GOT3 (cell line): ENCODE measurements around the gene KRTAP10-4.
"Not testable (repeated sequence)": the region's sequence is repeated elsewhere in the genome, so short reads cannot be mapped to it uniquely, and the experiment has no call there.

Source experiments
- DNase-seq: peaks from one replicate; lab custom pipeline; 2025; ENCODE audit warnings: mixed read lengths; lab: John Stamatoyannopoulos, UW

Gene KRTAP10-4, protein sequence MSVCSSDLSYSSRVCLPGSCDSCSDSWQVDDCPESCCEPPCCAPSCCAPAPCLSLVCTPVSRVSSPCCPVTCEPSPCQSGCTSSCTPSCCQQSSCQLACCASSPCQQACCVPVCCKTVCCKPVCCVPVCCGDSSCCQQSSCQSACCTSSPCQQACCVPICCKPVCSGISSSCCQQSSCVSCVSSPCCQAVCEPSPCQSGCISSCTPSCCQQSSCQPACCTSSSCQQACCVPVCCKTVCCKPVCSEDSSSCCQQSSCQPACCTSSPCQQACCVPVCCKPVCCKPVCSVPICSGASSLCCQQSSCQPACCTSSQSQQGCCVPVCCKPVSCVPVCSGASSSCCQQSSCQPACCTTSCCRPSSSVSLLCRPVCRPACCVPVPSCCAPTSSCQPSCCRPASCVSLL

GRCh38 chr21:44573630-44574456 is at the start of gene KRTAP10-4:
Gene KRTAP10-4 (plus strand): TSS chr21:44573729. CDS start chr21:44573759, 30 bp downstream.
- DNase-seq = not testable (repeated sequence)

DNA sequence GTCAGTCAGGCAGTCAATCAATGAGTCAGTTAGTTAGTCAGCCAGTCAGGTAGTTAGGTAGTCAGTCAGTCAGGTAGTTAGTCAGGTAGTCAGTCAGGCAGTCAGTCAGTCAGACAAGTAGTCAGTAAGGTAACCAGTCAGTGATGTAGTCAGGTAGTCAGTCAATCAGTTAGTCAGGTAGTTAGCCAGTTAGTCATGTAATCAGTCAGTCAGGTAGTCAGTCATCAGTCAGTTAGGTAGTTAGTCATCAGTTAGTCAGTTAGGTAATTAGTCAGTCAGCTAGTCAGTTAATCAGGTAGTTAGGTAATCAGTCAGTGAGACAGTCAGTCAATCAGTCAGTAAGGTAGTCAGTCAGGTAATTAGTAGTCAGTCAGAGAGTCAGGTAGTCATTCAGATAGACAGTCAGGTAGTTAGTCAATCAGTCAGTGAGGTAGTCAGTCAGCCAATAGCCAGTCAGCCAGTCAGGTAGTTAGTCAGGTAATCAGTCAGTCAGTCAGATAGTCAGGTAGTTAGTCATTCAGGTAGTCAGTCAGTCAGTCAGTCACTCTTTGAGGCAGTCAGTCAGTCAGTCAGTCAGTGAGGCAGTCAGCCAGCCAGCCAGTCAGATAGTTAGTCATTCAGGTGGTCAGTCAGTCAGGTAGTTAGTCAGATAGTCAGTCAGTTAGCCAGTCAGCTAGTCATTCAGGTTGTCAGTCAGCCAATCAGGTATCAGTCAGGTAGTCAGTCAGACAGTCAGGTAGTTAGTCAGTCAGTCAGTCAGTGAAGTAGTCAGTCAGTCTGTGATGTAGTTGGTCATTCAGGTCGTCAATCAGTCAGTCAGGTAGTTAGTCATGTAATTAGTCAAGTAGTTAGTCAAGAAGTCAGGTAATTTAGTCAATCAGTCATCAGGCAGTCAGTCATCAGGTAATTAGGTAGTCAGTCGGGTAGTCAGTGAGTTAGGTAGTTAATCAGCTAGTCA is 48.8 kb upstream of the KRTAP10-4 start:
- no peak for DNase-seq

- no peak for DNase-seq
Observed at GRCh38 chr21:44525391-44526095, 48.0 kb upstream of the KRTAP10-4 start.

DNA sequence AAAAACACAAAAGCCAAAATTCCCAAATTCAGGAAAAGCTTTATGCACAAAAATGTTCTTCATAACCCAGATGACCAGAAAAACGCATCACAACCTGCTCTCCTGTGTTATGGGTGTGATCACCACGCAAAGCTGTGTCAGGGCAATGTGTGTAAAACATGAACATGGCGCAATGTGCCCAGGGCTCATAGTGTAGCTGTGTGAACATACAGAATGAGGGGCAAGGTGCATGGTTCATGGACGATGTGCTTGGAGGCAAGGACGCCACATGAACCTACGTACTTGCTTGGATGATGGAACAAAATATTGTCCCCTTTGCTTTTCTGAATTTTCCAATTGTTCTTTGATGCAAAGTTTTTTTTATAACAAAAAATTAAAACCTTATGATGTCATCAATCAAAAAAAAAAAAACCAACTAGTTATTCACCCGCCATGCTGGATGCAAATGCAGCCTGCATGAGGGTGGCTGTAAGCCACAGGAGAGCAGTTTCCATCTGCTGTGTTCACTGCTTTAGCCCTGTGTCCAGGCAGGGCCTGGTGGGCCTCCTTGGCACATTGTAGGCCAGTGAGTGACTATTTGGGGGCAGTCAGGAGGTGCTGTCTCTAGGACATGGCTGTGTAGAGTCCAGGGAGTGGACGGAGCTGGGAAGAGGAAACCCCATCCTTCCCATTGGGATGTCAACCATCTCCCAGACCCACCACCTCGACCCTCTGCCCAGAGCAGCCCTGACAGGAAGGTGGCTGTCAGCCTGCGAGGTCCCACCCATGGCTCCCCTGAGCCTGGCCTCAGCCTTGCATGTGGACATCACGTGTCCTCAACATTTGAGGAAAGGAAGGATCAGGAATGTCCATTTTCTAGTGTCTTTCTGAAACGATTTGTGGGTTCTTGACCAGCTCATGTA is 47.2 kb upstream of the KRTAP10-4 start:
- DNase-seq = no peak

- DNase-seq = no peak
Observed at GRCh38 chr21:44527156-44527982, 46.2 kb upstream of the KRTAP10-4 start.

DNA sequence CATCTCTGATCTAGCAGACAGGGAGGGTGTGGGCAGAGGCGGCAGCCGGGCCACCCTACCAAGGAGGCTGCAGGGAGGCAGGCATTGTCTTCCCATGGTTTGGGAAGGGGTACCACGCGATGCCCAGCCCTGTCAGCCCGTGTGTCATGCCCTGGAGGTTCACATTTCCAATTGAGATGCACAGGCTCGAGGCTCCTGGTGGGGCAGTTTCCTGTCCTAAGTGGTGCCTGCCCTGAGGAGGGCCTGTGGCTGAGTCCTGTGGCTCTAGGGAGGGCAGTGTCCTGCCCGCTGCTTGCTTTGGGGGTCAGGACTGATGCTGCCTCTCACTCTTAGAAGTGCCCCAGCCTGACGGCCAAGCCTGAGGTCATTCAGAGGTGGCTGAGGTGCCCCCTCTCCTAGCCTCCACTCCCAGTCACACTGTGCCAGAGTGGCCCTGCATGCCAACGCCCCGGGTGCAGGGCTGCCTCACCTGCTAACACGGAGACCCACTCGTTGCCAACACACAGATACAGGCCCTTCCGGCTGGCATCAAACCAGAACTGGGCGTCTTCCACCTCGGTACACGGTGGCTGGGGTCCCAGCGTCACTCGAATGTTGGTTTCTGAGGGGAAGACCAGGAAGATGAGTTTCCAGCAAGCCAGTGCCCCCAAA is 45.4 kb upstream of the KRTAP10-4 start:
- no peak for DNase-seq

DNA sequence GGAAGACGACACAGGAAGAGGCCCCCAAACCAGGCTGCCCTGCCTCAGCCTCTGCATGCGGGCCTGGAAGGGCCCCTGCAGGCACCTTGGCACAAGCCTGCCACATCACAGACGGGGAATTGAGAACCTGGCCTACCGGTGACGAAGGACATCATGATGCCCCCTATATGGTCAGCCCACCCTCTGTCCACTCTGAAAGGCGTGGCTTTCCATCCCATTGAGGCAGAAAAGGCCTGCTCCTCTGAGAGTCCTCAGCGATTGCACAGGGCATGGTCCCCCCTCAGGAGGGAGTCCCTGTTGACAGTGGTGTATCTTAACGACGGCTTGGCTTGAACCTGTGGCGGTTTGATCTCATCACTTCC is 44.9 kb upstream of the KRTAP10-4 start:
- DNase-seq = no peak

GRCh38 chr21:44529011-44529421 is 44.5 kb upstream of the KRTAP10-4 start:
- no peak for DNase-seq

GRCh38 chr21:44529503-44530125 is 43.9 kb upstream of the KRTAP10-4 start:
- no peak for DNase-seq

- DNase-seq = no peak
Observed at GRCh38 chr21:44530221-44530902, 43.2 kb upstream of the KRTAP10-4 start.

DNA sequence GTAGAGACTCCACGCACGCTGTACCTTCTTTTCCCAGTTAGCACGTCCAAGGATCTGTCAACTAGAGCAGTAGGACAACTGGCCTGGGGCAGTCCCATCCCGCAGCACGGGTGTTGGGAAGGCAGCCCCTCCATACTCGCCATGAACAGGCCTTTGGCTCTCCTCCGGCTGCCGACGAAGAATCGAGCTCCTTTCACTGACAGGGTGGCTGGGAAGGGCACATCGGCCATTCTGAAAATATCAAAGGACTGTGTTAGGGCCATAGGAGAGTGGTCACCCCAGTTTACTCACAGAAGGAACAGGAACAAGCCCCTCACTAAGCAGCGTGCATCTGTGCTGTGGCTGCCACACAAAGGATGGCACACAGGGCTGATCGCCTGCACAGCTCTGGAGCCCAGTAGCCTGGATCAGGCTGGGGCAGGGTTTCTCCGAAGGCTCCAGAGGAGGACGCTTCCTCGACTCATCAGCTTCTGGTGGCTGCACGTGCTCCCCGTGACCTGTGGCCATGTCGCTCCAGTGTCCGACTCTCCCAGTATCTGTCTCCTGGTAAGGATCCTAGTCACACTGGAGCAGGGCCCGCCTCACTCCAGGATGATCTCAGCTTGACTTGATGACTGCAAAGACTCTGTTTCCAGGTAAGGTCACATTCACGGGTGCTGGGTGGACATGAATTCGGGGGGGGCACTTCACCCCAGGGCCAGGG is 42.5 kb upstream of the KRTAP10-4 start:
- DNase-seq = no peak

GRCh38 chr21:44531606-44532564 is 41.6 kb upstream of the KRTAP10-4 start:
- no peak for DNase-seq

- DNase-seq = no peak
Observed at GRCh38 chr21:44532712-44533111, 40.8 kb upstream of the KRTAP10-4 start.

DNA sequence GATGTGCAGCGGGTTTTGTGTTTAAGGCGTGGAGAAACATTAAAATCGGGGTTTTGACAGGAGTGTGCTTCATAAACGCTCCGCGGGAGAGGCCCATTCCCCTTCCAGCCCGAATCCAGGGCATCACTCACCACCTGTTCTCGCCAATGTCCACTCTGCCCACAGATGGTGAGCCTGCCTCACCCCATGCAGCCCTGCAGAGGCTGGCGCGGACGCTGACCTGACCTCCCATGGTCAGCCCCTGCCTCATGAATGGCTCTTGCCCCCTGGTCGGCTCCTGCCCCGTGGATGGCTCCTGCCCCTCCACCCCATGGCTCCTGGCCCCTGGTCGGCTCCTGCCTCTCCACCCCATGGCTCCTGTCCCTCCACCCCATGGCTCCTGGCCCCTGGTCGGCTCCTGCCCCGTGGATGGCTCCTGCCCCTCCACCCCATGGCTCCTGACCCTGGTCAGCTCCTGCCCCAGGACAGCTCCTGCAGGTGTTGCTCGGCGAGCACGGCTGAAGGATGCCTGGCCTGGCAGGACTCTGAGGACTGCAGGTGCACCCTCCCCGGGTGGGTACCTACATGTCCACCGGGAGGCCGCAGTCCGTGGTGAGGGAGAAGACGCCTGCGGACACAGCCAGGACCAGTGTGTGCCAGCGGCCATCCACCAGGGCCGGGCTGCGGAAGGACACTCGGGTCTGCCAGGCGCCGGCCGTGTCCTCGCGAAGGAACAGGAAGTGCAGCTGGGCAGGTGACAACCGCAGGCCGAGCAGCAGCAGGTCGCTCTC is 40.2 kb upstream of the KRTAP10-4 start:
- no peak for DNase-seq
